WTC11 (cell line): Measurements from ENCODE around the gene ATG16L1. TPM values are rescaled to one million over a fixed set of nuclear protein-coding genes. Genes with fewer than 3 reads are reported as not detected.

ENCODE experiments used
- ATAC-seq: fragments of 200-7000 bp; cut with Tn5 transposase; 2 replicates; pipeline ENCODE4 v1.10.0; 2021; ENCODE audit warnings: mild to moderate bottlenecking, moderate library complexity
- CTCF ChIA-PET: fragments of 300-600 bp; sonication (Branson Sonifier 250); formaldehyde crosslinking; loops from one replicate; lab custom pipeline; 2021; ENCODE audit warnings: antibody characterized with exemption; lab: Charles Lee
- POLR2A ChIA-PET: fragments of 350-600 bp; sonication (Branson Sonifier 250); formaldehyde crosslinking; loops from one replicate; lab custom pipeline; 2021; ENCODE audit warnings: antibody characterized with exemption; lab: Charles Lee
- DNase-seq: peaks from one replicate; pipeline ENCODE4 v3.0.0; 2021; ENCODE audit warnings: low spot score
- H3K27ac Mint-ChIP-seq: 2 replicates; pipeline ENCODE4 v1.8.0; 2021; ENCODE audit warnings: mixed read lengths
- H3K27me3 Mint-ChIP-seq: 2 replicates; pipeline ENCODE4 v1.8.0; 2021; ENCODE audit warnings: low read depth, mild to moderate bottlenecking, moderate library complexity, mixed read lengths
- H3K36me3 Mint-ChIP-seq: 2 replicates; pipeline ENCODE4 v1.8.0; 2021; ENCODE audit warnings: mixed read lengths
- H3K4me1 Mint-ChIP-seq: 2 replicates; pipeline ENCODE4 v1.8.0; 2022; ENCODE audit warnings: mixed read lengths
- H3K4me3 Mint-ChIP-seq: 2 replicates; pipeline ENCODE4 v1.8.0; 2021; ENCODE audit warnings: mild to moderate bottlenecking, moderate library complexity, mixed read lengths
- H3K9me3 Mint-ChIP-seq: 2 replicates; pipeline ENCODE4 v1.8.0; 2021; ENCODE audit warnings: mixed read lengths
- AFF4 ChIP-seq: sonication (generic); formaldehyde crosslinking; IDR thresholded peaks from 2 replicates; pipeline ENCODE4 v1.8.1; 2023; ENCODE audit warnings: mild to moderate bottlenecking, missing genetic modification reagents, borderline replicate concordance
- CREB1 ChIP-seq: sonication (generic); formaldehyde crosslinking; IDR thresholded peaks from 2 replicates; pipeline ENCODE4 v1.8.0; 2023; ENCODE audit warnings: mild to moderate bottlenecking, missing genetic modification reagents
- CREM ChIP-seq: sonication (generic); formaldehyde crosslinking; IDR thresholded peaks from 2 replicates; pipeline ENCODE4 v1.8.1; 2022; ENCODE audit warnings: mild to moderate bottlenecking, missing genetic modification reagents, moderate library complexity
- ETV6 ChIP-seq: sonication (generic); formaldehyde crosslinking; IDR thresholded peaks from 2 replicates; pipeline ENCODE4 v1.8.1; 2022; ENCODE audit warnings: mild to moderate bottlenecking, missing genetic modification reagents
- FOXK1 ChIP-seq: sonication (generic); formaldehyde crosslinking; IDR thresholded peaks from 2 replicates; pipeline ENCODE4 v1.8.0; 2022; ENCODE audit warnings: mild to moderate bottlenecking, moderate library complexity, missing genetic modification reagents
- GABPB1 ChIP-seq: sonication (generic); formaldehyde crosslinking; IDR thresholded peaks from 2 replicates; pipeline ENCODE4 v1.8.1; 2023; ENCODE audit warnings: mild to moderate bottlenecking, missing genetic modification reagents
- GRHL2 ChIP-seq: fragments of 250-450 bp; sonication (Bioruptor Pico); IDR thresholded peaks from 2 replicates; pipeline ENCODE4 v1.8.0; 2022; ENCODE audit warnings: mild to moderate bottlenecking, moderate library complexity; ENCODE audit not compliant: insufficient replicate concordance, severe bottlenecking
- JAZF1 ChIP-seq: fragments of 250-450 bp; sonication (Bioruptor Pico); IDR thresholded peaks from 2 replicates; pipeline ENCODE4 v1.9.0; 2021; ENCODE audit warnings: moderate library complexity, mild to moderate bottlenecking, inconsistent platforms
- NFE2L1 ChIP-seq: sonication (generic); formaldehyde crosslinking; IDR thresholded peaks from 2 replicates; pipeline ENCODE4 v1.8.1; 2023; ENCODE audit warnings: missing genetic modification reagents
- NR3C1 ChIP-seq: sonication (generic); formaldehyde crosslinking; conservative IDR thresholded peaks from 2 replicates; pipeline ENCODE4 v1.8.1; 2023; ENCODE audit warnings: low read depth, mild to moderate bottlenecking, missing genetic modification reagents
- ZNF317 ChIP-seq: sonication (generic); formaldehyde crosslinking; IDR thresholded peaks from 2 replicates; pipeline ENCODE4 v1.8.1; 2023; ENCODE audit warnings: low read depth, mild to moderate bottlenecking, moderate library complexity, missing genetic modification reagents, borderline replicate concordance
- ZNF512 ChIP-seq: sonication (generic); formaldehyde crosslinking; IDR thresholded peaks from 2 replicates; pipeline ENCODE4 v1.8.1; 2022; ENCODE audit warnings: missing genetic modification reagents, borderline replicate concordance
- total RNA-seq: library from RNA; stranded (reverse); gene quantifications from 3 replicates; pipeline ENCODE4 v1.2.3, GENCODE V29; 2021
- TF ChIP-seq, protein P1 (sequence below): fragments of 200-600 bp; IDR thresholded peaks from 2 replicates; pipeline ENCODE4 v1.8.0; 2022; ENCODE audit warnings: antibody characterized with exemption
- TF ChIP-seq, protein P2 (sequence below): fragments of 250-450 bp; sonication (Bioruptor Pico); IDR thresholded peaks from 2 replicates; pipeline ENCODE4 v1.8.0; 2021; ENCODE audit warnings: mild to moderate bottlenecking
- TF ChIP-seq, protein P3 (sequence below): sonication (generic); formaldehyde crosslinking; IDR thresholded peaks from 2 replicates; pipeline ENCODE4 v1.8.1; 2022; ENCODE audit warnings: mild to moderate bottlenecking, moderate library complexity, missing genetic modification reagents
- TF ChIP-seq, protein P4 (sequence below): sonication (generic); formaldehyde crosslinking; IDR thresholded peaks from 2 replicates; pipeline ENCODE4 v1.8.1; 2022; ENCODE audit warnings: low read depth, mild to moderate bottlenecking, moderate library complexity, missing genetic modification reagents, borderline replicate concordance
- TF ChIP-seq, protein P5 (sequence below): fragments of 250-450 bp; sonication (Bioruptor Pico); IDR thresholded peaks from 2 replicates; pipeline ENCODE4 v1.9.0; 2021; ENCODE audit warnings: mild to moderate bottlenecking

ATG16L1 gene
- total RNA-seq, 1 experiment from 2014 or later, result 31.8 TPM

DNA sequence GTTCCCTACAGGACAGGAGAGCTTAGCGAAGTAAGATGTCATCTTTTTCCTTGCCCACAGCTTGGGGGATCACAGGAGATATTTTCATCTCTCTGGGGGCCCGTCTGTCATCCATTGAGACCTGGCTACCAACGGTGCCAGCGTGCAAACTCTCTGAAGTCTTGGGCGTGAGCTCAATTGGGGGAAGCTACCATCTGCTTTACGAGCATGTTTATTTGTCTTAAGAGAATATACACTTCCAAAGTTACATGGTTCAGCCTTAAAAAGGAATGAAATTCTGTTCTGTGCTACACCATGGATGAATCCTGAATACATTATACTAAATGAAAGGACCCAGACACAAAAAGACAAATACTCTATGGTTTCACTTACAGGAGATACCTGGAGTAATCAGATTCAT is 69.7 kb downstream of the ATG16L1 start (continued):
- TF ChIP-seq ZNF317 (CRISPR knock-in tag), result no peak
- no peak for TF ChIP-seq ETV6
- no peak for TF ChIP-seq FOXK1 (CRISPR knock-in tag)
- TF ChIP-seq GABPB1, result no peak
- TF ChIP-seq, protein P1, sequence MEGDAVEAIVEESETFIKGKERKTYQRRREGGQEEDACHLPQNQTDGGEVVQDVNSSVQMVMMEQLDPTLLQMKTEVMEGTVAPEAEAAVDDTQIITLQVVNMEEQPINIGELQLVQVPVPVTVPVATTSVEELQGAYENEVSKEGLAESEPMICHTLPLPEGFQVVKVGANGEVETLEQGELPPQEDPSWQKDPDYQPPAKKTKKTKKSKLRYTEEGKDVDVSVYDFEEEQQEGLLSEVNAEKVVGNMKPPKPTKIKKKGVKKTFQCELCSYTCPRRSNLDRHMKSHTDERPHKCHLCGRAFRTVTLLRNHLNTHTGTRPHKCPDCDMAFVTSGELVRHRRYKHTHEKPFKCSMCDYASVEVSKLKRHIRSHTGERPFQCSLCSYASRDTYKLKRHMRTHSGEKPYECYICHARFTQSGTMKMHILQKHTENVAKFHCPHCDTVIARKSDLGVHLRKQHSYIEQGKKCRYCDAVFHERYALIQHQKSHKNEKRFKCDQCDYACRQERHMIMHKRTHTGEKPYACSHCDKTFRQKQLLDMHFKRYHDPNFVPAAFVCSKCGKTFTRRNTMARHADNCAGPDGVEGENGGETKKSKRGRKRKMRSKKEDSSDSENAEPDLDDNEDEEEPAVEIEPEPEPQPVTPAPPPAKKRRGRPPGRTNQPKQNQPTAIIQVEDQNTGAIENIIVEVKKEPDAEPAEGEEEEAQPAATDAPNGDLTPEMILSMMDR, result no peak
- no peak for TF ChIP-seq CREM (CRISPR knock-in tag)
- no peak for TF ChIP-seq NR3C1 (CRISPR knock-in tag)
- TF ChIP-seq NFE2L1 (CRISPR knock-in tag), result no peak
- TF ChIP-seq, protein P2, sequence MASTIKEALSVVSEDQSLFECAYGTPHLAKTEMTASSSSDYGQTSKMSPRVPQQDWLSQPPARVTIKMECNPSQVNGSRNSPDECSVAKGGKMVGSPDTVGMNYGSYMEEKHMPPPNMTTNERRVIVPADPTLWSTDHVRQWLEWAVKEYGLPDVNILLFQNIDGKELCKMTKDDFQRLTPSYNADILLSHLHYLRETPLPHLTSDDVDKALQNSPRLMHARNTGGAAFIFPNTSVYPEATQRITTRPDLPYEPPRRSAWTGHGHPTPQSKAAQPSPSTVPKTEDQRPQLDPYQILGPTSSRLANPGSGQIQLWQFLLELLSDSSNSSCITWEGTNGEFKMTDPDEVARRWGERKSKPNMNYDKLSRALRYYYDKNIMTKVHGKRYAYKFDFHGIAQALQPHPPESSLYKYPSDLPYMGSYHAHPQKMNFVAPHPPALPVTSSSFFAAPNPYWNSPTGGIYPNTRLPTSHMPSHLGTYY, result no peak
- TF ChIP-seq, protein P3, sequence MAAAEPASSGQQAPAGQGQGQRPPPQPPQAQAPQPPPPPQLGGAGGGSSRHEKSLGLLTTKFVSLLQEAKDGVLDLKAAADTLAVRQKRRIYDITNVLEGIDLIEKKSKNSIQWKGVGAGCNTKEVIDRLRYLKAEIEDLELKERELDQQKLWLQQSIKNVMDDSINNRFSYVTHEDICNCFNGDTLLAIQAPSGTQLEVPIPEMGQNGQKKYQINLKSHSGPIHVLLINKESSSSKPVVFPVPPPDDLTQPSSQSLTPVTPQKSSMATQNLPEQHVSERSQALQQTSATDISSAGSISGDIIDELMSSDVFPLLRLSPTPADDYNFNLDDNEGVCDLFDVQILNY (CRISPR knock-in tag), result no peak

- ChIA-PET CTCF (interaction anchor here (0.9 kb wide), 1 partner anchor 15 kb away, joined by 3 read pairs; no protein-coding TSS in a partner anchor), POLR2A (no interaction called here)
- Mint-ChIP-seq H3K36me3 (no peaks in the 10 kb centered on the region), H3K9me3 (no peaks in the 10 kb centered on the region), H3K27me3 (peaks cover 22% of the 10 kb centered on the region), H3K27ac (no peak overlapping the region), H3K4me3 (no peak overlapping the region), H3K4me1 (no peaks in the 10 kb centered on the region; the same call in 1 of the 2 replicates)
- ATAC-seq, result peak; percentile 71; the same call in 1 of the 2 replicates
- TF ChIP-seq NFE2L1 (CRISPR knock-in tag) (no peak), GRHL2 (CRISPR knock-in tag) (no peak), CREB1 (no peak)
- TF ChIP-seq, protein P4, sequence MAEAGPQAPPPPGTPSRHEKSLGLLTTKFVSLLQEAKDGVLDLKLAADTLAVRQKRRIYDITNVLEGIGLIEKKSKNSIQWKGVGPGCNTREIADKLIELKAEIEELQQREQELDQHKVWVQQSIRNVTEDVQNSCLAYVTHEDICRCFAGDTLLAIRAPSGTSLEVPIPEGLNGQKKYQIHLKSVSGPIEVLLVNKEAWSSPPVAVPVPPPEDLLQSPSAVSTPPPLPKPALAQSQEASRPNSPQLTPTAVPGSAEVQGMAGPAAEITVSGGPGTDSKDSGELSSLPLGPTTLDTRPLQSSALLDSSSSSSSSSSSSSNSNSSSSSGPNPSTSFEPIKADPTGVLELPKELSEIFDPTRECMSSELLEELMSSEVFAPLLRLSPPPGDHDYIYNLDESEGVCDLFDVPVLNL, result no peak
- TF ChIP-seq, protein P5, sequence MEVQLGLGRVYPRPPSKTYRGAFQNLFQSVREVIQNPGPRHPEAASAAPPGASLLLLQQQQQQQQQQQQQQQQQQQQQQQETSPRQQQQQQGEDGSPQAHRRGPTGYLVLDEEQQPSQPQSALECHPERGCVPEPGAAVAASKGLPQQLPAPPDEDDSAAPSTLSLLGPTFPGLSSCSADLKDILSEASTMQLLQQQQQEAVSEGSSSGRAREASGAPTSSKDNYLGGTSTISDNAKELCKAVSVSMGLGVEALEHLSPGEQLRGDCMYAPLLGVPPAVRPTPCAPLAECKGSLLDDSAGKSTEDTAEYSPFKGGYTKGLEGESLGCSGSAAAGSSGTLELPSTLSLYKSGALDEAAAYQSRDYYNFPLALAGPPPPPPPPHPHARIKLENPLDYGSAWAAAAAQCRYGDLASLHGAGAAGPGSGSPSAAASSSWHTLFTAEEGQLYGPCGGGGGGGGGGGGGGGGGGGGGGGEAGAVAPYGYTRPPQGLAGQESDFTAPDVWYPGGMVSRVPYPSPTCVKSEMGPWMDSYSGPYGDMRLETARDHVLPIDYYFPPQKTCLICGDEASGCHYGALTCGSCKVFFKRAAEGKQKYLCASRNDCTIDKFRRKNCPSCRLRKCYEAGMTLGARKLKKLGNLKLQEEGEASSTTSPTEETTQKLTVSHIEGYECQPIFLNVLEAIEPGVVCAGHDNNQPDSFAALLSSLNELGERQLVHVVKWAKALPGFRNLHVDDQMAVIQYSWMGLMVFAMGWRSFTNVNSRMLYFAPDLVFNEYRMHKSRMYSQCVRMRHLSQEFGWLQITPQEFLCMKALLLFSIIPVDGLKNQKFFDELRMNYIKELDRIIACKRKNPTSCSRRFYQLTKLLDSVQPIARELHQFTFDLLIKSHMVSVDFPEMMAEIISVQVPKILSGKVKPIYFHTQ (CRISPR knock-in tag), result no peak
- no peak for DNase-seq
These were observed 72.4 kb downstream of the ATG16L1 start for GRCh38 chr2:233323851-233324250.

DNA sequence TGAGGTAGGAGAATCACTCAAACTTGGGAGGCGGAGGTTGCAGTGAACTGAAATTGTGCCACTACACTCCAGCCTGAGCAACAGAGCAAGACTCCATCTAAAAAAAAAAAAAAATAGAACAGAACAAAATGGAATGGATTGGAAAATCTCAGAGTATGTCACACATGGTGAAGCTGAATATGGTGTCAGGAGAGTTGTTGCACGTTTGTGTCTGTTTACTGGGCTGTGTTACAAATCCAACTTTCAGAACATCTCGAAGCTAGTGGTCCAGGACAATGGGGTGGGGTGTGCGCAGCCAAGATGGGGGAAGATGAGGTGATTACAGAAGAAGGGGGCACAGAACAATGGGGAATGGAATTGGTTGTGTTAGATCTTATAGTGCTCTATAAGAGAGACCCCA is 73.8 kb downstream of the ATG16L1 start:
- ChIA-PET POLR2A (no interaction called here), CTCF (no interaction called here)
- Mint-ChIP-seq H3K4me1 (peaks cover 13% of the 10 kb centered on the region), H3K27ac (no peak overlapping the region), H3K27me3 (peaks cover 35% of the 10 kb centered on the region), H3K9me3 (no peaks in the 10 kb centered on the region), H3K36me3 (no peaks in the 10 kb centered on the region), H3K4me3 (no peak overlapping the region)
- DNase-seq (no peak), ATAC-seq (no peak)
- TF ChIP-seq JAZF1 (CRISPR knock-in tag) (no peak), AFF4 (CRISPR knock-in tag) (no peak), ZNF512 (no peak)
